ENCODE results near the gene RADIL.

The RADIL gene

DNA sequence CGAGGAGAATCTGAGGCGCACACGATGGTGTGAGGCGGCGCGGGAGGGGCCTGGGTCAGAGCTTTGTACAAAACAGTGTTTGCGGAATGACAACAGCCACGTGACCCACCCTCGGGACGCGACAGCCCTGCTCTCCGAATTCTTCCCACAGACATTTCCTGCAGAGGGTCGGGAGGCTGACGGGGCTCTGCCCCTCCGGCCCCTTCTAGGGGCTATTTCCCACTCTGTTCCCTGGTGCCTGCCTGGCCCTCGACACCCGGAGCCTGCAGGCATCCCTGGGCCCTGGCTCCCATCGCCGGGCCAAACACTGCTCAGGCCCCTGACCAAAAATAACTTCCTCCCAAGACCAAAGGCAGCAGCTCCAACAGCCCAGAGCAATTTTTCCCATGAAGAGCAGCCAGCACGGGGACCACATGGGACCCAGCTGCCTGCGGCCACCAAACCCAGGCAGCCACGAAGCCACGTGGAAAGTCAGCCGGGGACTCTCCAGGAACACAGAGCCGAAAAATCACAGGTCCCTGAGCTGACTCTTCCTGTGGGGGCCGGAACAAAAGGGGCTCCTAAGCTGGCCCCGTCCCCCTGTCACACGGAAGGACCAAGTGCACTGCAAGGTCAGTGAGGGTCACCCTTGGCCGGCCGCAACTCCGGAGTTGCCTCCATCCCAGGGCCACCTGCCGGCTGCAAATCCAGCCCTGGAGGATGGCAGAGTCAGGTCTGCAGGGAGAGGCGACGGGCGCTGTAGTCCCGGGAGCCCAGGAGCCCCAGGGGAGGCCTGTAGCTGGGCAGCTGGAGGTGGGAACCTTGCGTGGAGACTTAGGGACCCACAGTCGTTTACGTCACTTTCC lies 63.7 kb downstream of the RADIL start:
- H3K4me3 ChIP-seq (ENCODE audit: low read depth, low read length), result no peak overlapping the region
- TF ChIP-seq, protein P1, sequence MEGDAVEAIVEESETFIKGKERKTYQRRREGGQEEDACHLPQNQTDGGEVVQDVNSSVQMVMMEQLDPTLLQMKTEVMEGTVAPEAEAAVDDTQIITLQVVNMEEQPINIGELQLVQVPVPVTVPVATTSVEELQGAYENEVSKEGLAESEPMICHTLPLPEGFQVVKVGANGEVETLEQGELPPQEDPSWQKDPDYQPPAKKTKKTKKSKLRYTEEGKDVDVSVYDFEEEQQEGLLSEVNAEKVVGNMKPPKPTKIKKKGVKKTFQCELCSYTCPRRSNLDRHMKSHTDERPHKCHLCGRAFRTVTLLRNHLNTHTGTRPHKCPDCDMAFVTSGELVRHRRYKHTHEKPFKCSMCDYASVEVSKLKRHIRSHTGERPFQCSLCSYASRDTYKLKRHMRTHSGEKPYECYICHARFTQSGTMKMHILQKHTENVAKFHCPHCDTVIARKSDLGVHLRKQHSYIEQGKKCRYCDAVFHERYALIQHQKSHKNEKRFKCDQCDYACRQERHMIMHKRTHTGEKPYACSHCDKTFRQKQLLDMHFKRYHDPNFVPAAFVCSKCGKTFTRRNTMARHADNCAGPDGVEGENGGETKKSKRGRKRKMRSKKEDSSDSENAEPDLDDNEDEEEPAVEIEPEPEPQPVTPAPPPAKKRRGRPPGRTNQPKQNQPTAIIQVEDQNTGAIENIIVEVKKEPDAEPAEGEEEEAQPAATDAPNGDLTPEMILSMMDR (IDR thresholded peaks at IDR 0.05; ENCODE audit: low read depth, low read length), result no peak

DNA sequence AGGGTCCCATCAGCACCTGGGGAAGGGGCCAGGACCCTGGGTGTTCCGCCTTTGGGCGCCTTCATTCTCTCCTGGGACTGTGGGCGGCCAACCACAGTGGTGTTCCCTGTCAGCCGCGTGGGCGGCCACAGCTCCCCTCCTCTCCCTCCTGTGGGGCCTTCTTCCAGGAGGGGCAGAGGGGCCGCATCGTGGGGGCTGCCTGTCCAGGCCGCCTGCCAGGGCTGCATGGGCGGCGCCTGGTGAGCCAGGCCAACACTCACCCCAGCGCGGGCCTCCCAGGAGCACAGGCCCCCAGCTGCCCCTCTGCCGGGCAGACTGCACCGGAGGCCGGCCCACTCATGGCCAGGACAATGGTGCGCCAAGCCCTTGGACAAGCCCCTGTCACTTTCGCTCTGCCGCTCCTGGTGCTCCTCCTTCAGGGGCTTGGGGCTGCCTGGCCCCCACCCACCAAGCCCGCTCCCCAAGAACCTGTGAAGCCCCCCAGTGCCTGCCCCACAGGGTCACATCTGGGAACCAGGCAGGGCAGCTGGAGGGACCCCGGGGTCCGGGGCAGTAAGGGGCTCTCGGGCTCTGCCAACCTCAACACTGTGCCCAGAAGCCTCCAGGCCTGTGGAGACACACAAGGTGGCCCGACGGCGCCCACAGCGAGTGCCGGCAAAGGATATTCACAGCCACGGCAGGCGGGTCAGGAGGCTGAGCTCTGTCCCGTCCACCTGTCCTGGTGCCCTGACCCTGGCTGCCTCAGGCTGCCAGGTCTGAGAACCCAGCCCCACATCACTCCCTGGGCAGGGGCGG lies 65.3 kb downstream of the RADIL start:
- no peak overlapping the region for H3K4me3 ChIP-seq (ENCODE audit: low read depth, low read length)
- TF ChIP-seq, protein P1 (IDR thresholded peaks at IDR 0.05; ENCODE audit: low read depth, low read length), result no peak

DNA sequence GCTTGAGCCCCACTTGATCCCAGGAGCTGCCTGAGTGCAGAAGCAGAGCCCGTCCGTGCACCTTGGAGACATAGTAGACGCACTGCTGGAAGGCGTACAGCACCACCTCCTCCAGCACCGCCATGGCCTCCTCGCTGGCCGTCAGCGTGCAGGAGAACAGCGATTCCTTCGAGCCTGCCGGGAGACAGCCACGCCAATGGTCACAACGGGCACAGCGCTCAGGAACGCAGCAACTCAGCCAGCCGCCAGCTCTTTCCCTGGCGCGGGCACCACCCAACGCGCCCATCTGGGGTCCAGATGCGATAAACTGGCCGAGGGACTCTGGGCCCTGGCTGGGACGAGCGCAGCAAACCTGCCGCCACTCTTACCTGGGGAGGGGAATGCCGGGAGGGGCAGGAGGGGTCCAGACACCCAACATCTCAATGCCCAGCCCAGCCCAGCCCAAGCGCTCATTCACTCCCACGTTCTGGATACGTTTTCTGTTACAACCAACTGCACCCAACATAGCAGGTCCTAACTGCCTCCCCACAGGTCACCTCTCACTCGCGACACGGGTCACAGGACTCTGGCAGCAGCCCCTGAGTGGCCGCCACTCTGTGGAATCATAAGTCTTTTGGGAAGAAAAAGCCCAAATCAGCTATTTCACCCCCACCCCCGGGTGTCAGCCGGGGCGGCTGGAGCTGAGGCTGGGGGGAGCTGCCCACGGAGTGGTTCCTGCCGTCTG lies 66.2 kb downstream of the RADIL start:
- H3K4me3 ChIP-seq (ENCODE audit: low read depth, low read length), result no peak overlapping the region

DNA sequence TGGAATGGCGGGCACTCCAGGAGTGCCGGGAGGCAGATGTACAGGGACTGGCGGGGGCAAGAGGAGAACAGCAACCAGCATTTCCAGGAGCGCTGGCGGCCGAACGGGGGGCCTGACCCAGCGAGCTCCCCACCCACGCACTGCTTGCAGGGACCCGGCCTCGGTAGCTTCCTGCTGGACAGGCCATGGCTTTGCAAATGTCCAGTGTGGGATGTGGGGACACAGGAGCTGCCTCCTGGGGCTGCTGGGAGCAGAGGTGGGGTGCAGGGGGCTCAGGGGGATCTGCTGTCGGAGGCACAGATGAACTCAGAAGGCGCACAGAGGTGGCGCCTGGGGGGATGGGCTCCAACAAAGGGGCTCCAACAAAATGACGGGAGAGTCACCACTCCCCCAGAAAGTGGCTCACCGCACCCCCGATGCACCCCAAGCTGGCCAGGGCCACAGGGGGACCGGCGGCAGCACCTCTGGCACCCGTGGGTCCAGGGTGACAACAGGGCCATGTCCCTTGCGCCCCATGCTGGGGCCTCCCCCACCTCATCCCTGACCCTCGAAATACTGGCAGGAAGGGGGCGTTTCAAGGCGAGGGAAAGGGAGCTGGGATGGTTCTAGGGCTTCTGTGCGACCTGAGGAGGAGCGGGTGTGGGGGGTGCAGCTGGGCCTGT lies 67.0 kb downstream of the RADIL start:
- H3K4me3 ChIP-seq (ENCODE audit: low read depth, low read length), result no peak overlapping the region
- TF ChIP-seq, protein P1 (IDR thresholded peaks at IDR 0.05; ENCODE audit: low read depth, low read length), result no peak

More for the DNA sequence above, 66.2 kb downstream of the RADIL start:
- TF ChIP-seq, protein P1 (IDR thresholded peaks at IDR 0.05; ENCODE audit: low read depth, low read length), result no peak

DNA sequence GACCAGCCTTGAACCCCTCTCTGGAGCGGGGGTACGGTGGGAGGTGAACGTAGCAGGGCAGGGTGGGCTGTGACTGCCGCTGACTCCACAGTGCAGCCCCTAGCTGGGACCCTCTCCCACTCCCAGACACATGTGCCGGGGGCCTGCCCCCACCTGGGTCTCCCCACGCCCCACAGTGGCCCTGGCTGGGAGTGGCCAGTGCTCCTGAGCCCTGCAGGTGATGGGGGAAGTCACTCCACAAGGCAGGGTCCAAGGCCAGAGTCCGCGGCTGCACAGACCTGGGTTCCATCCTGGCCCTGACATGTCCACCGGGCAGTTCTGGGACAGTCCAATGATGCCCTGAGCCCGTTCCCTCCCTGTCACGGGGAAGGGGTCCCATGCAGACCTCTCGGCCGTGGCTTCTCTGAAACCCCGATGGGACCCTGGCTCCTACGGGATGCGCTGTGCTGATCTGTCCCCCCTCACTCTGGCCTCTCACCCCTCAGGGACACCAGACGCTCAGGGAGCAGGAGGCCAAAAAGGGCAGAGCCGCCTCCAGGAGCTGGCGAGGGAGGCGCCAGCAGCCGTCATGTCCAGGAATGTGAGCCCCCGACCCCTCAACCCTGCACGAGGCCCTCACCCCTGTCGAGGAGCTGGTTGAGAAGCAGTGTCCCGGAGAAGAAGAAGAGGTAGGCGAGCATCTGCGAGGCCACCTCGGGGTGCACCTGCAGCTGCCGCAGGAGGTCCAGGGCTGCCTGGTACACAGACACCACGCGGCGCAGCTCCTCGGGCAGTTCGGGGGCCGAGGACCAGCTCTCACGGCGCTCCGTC lies 67.7 kb downstream of the RADIL start:
- H3K4me3 ChIP-seq (ENCODE audit: low read depth, low read length), result no peak overlapping the region
- TF ChIP-seq, protein P1 (IDR thresholded peaks at IDR 0.05; ENCODE audit: low read depth, low read length), result no peak

DNA sequence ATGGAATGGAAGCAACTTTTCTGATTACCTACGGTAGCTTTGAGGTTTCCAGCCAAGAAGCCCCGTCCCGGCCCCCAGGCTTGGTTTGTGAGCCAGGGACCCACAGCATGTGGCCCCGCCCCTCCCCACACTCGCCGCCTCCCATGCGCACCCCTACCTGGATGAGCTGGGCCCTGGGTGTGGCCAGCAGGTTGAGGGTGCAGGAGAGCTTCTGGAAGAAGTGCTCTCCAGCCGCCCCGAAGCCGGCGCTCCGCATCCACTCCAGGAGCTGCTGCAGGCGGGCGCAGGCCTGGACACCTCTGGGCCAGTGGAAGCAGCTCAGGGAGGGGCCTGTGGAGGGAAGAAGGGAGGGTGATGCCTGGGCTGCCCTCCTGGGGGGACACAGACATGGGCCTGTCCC lies 68.4 kb downstream of the RADIL start:
- no peak overlapping the region for H3K4me3 ChIP-seq (ENCODE audit: low read depth, low read length)
- TF ChIP-seq, protein P1 (IDR thresholded peaks at IDR 0.05; ENCODE audit: low read depth, low read length), result no peak
